CD14-positive monocyte (primary cell): ENCODE data around the gene KLF2. TPM values are rescaled to one million over a fixed set of nuclear protein-coding genes. Genes with fewer than 3 reads are reported as not detected.

Experiments used
- DNase-seq, 3 donors: peaks; one replicate each; pipeline ENCODE4 v3.0.0-alpha.2; 2011 to 2022
- H2AFZ ChIP-seq: 2 replicates; pipeline ENCODE4 v1.6.0; 2012; ENCODE audit warnings: mild to moderate bottlenecking, low read depth, low read length, inconsistent platforms; ENCODE audit not compliant: insufficient read depth, poor library complexity, severe bottlenecking
- H3K27ac ChIP-seq, 2 donors: 1 replicate in 1 of 2; 2 replicates in 1 of 2; pipeline ENCODE4 v1.5.1; 2012 to 2013; ENCODE audit warnings: low read length in 2 of 2, control low read depth in 1 of 2, inconsistent platforms in 1 of 2, low read depth in 1 of 2, mild to moderate bottlenecking in 1 of 2
- H3K27me3 ChIP-seq, 2 donors: one replicate each; pipeline versions ENCODE4 v1.6.0 to v1.6.1; 2011 to 2013; ENCODE audit warnings: low read length in 2 of 2; ENCODE audit not compliant: control insufficient read depth in 2 of 2, insufficient read depth in 2 of 2
- H3K36me3 ChIP-seq, 2 donors: replicated peaks in 1 of 2; 1 replicate in 1 of 2; 2 replicates in 1 of 2; pipeline versions ENCODE4 v1.5.1 to v1.6.1; 2012 to 2013; ENCODE audit warnings: low read length in 2 of 2, control low read depth in 1 of 2, inconsistent platforms in 1 of 2, mild to moderate bottlenecking in 1 of 2; ENCODE audit not compliant: insufficient read depth in 2 of 2, control insufficient read depth in 1 of 2
- H3K4me1 ChIP-seq, 2 donors: 1 replicate in 1 of 2; 2 replicates in 1 of 2; pipeline versions ENCODE4 v1.5.1 to v1.6.1; 2012 to 2013; ENCODE audit warnings: low read length in 2 of 2, control low read depth in 1 of 2, inconsistent platforms in 1 of 2, mild to moderate bottlenecking in 1 of 2, moderate library complexity in 1 of 2; ENCODE audit not compliant: insufficient read depth in 2 of 2, control insufficient read depth in 1 of 2
- H3K4me2 ChIP-seq: replicated peaks from 2 replicates; pipeline ENCODE3; 2012; ENCODE audit warnings: low read length, moderate library complexity, mild to moderate bottlenecking; ENCODE audit not compliant: poor library complexity, severe bottlenecking; ENCODE audit errors: extremely low read depth
- H3K4me3 ChIP-seq, 3 experiments: fragments of 200-600 bp in 1 of 3; sonication (generic) in 1 of 3; replicated peaks in 1 of 3; 1 replicate in 2 of 3; 2 replicates in 1 of 3; pipeline ENCODE4 v1.5.1; 2011 to 2013; ENCODE audit warnings: low read length in 3 of 3, mild to moderate bottlenecking in 3 of 3, control low read depth in 2 of 3, low read depth in 2 of 3, inconsistent platforms in 1 of 3, moderate library complexity in 1 of 3
- H3K79me2 ChIP-seq: 2 replicates; pipeline ENCODE4 v1.6.0; 2012; ENCODE audit warnings: mild to moderate bottlenecking, control low read depth, inconsistent platforms, low read length, moderate library complexity; ENCODE audit not compliant: insufficient read depth
- H3K9ac ChIP-seq: 2 replicates; pipeline ENCODE4 v1.6.0; 2017; ENCODE audit warnings: low read length, mild to moderate bottlenecking; ENCODE audit not compliant: insufficient read depth, poor library complexity, severe bottlenecking
- H3K9me3 ChIP-seq, 2 donors: replicated peaks in 1 of 2; 1 replicate in 1 of 2; 2 replicates in 1 of 2; pipeline versions ENCODE4 v1.5.1 to v1.6.1; 2012 to 2013; ENCODE audit warnings: low read length in 2 of 2, control low read depth in 1 of 2; ENCODE audit not compliant: control insufficient read depth in 1 of 2, insufficient read depth in 1 of 2
- H4K20me1 ChIP-seq: 2 replicates; pipeline ENCODE4 v1.6.0; 2012; ENCODE audit warnings: mild to moderate bottlenecking, low read length, control low read depth, moderate library complexity; ENCODE audit not compliant: insufficient read depth
- H3K27ac Mint-ChIP-seq, 7 donors: one replicate each; pipeline ENCODE4 v1.8.0; 2020; ENCODE audit warnings: mild to moderate bottlenecking in 7 of 7, mixed read lengths in 7 of 7, moderate library complexity in 6 of 7, inconsistent platforms in 2 of 7
- H3K27me3 Mint-ChIP-seq, 3 donors: one replicate each; pipeline ENCODE4 v1.8.0; 2021 to 2022; ENCODE audit warnings: low read depth in 3 of 3, mild to moderate bottlenecking in 3 of 3, mixed read lengths in 3 of 3, moderate library complexity in 3 of 3, inconsistent platforms in 1 of 3
- H3K36me3 Mint-ChIP-seq, 2 donors: one replicate each; pipeline ENCODE4 v1.8.0; 2020; ENCODE audit warnings: mixed read lengths in 2 of 2, inconsistent platforms in 1 of 2, mild to moderate bottlenecking in 1 of 2
- H3K4me1 Mint-ChIP-seq: one replicate; pipeline ENCODE4 v1.8.0; 2020; ENCODE audit warnings: mild to moderate bottlenecking, mixed read lengths
- H3K4me3 Mint-ChIP-seq, 2 donors: one replicate each; pipeline ENCODE4 v1.8.0; 2020; ENCODE audit warnings: mild to moderate bottlenecking in 2 of 2, mixed read lengths in 2 of 2, moderate library complexity in 1 of 2
- H3K9me3 Mint-ChIP-seq, 7 donors: one replicate each; pipeline ENCODE4 v1.8.0; 2020 to 2022; ENCODE audit warnings: mixed read lengths in 7 of 7, mild to moderate bottlenecking in 6 of 7, moderate library complexity in 6 of 7, inconsistent platforms in 2 of 7
- WGBS: methylation state at CpG from one replicate; pipeline ENCODE4 v1.1.5; 2013; ENCODE audit warnings: missing lambda C conversion rate; ENCODE audit not compliant: insufficient coverage; 5-methylcytosine and 5-hydroxymethylcytosine counted together
- intact Hi-C, 2 donors: fragments of 100-400 bp; cut with micrococcal nuclease; formaldehyde crosslinking; loops; one replicate each; pipeline versions ENCODE4 v1.15.0 to v1.15.1; 2023
- polyA plus RNA-seq, 3 donors: library from polyadenylated mRNA; depleted of rRNA in 1 of 3; unstranded in 2 of 3; stranded (reverse) in 1 of 3; fragments of 300-500 nt in 2 of 3; fragments of >200 nt in 1 of 3; fragmentation: Illumina TruSeq in 2 of 3; gene quantifications; 1 replicate in 2 of 3; 2 replicates in 1 of 3; pipeline ENCODE4 v1.2.3, GENCODE V29; 2012 to 2021
- TF ChIP-seq, protein P1 (sequence below): fragments of 200-600 bp; IDR thresholded peaks from one replicate; pipeline ENCODE4 v1.8.0; 2022; ENCODE audit warnings: antibody characterized with exemption, mild to moderate bottlenecking

Gene KLF2
- polyA plus RNA-seq, 3 donors, result 34.0 to 331 (median 51.4) TPM

GRCh38 chr19:16296713-16297112 is 27.9 kb upstream of the KLF2 start:
- TF ChIP-seq, protein P1, sequence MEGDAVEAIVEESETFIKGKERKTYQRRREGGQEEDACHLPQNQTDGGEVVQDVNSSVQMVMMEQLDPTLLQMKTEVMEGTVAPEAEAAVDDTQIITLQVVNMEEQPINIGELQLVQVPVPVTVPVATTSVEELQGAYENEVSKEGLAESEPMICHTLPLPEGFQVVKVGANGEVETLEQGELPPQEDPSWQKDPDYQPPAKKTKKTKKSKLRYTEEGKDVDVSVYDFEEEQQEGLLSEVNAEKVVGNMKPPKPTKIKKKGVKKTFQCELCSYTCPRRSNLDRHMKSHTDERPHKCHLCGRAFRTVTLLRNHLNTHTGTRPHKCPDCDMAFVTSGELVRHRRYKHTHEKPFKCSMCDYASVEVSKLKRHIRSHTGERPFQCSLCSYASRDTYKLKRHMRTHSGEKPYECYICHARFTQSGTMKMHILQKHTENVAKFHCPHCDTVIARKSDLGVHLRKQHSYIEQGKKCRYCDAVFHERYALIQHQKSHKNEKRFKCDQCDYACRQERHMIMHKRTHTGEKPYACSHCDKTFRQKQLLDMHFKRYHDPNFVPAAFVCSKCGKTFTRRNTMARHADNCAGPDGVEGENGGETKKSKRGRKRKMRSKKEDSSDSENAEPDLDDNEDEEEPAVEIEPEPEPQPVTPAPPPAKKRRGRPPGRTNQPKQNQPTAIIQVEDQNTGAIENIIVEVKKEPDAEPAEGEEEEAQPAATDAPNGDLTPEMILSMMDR, result no peak
- intact Hi-C loops, result no loop called here
- H3K27me3 ChIP-seq, result no peaks in the 10 kb centered on the region

GRCh38 chr19:16297575-16298178 is 26.9 kb upstream of the KLF2 start:
- Histone ChIP-seq H3K9ac (no peak overlapping the region), H3K4me1 (peaks cover 11 to 14% of the 10 kb centered on the region in 2 donors), H3K27me3 (no peaks in the 10 kb centered on the region), H4K20me1 (no peaks in the 10 kb centered on the region), H3K4me3 (no peak overlapping the region), H3K4me2 (no peak overlapping the region), H3K9me3 (no peaks in the 10 kb centered on the region), H3K36me3 (no peaks in the 10 kb centered on the region), H3K27ac (no peak overlapping the region), H3K79me2 (no peaks in the 10 kb centered on the region), H2AFZ (no peak overlapping the region)
- intact Hi-C loops, result no loop called here
- no peaks in the 10 kb centered on the region for H3K36me3 Mint-ChIP-seq
- WGBS, result 89% methylated on average over 2 of the region's 9 CpGs
- no peak for DNase-seq
- peaks cover 15% of the 10 kb centered on the region for H3K4me1 Mint-ChIP-seq
- no peak overlapping the region for H3K4me3 Mint-ChIP-seq
- peaks cover 0 to 7% (median 0%) of the 10 kb centered on the region in 3 donors for H3K27me3 Mint-ChIP-seq
- TF ChIP-seq, protein P1, result no peak
- H3K9me3 Mint-ChIP-seq, result peaks cover 0 to 4% (median 0%) of the 10 kb centered on the region in 7 donors
- no peak overlapping the region for H3K27ac Mint-ChIP-seq

More at GRCh38 chr19:16296713-16297112, 27.9 kb upstream of the KLF2 start:
- Mint-ChIP-seq H3K9me3 (peaks cover 0 to 4% (median 0%) of the 10 kb centered on the region in 7 donors), H3K36me3 (no peaks in the 10 kb centered on the region), H3K27me3 (peaks cover 0 to 7% (median 0%) of the 10 kb centered on the region in 3 donors), H3K27ac (peak overlapping the region in 1 of 7 donors; percentile 17), H3K4me1 (peaks cover 15% of the 10 kb centered on the region), H3K4me3 (no peak overlapping the region)
- Histone ChIP-seq H4K20me1 (no peaks in the 10 kb centered on the region), H3K4me3 (no peak overlapping the region), H3K9ac (no peak overlapping the region), H3K9me3 (no peaks in the 10 kb centered on the region), H3K27ac (no peak overlapping the region), H3K36me3 (no peaks in the 10 kb centered on the region), H3K79me2 (no peaks in the 10 kb centered on the region), H2AFZ (no peak overlapping the region), H3K4me2 (no peak overlapping the region), H3K4me1 (peaks cover 11 to 14% of the 10 kb centered on the region in 2 donors)
- DNase-seq, result no peak
- WGBS, result 93% methylated on average over 7 of the region's 7 CpGs
